Stimulated activated CD8-positive, alpha-beta memory T cell treated with anti-CD3 and anti-CD28 coated beads, Interleukin-4, amount 100 ng/mL, for 24 hours (primary cell): ENCODE results near the gene ZFAND3.

Source experiments
- DNase-seq: peaks from one replicate; pipeline ENCODE4 v3.0.0-alpha.2; 2020; ENCODE audit warnings: low read depth

ZFAND3 gene

GRCh38 chr6:37798436-37799262 is 20.9 kb upstream of the ZFAND3 start:
- DNase-seq, result no peak

DNA sequence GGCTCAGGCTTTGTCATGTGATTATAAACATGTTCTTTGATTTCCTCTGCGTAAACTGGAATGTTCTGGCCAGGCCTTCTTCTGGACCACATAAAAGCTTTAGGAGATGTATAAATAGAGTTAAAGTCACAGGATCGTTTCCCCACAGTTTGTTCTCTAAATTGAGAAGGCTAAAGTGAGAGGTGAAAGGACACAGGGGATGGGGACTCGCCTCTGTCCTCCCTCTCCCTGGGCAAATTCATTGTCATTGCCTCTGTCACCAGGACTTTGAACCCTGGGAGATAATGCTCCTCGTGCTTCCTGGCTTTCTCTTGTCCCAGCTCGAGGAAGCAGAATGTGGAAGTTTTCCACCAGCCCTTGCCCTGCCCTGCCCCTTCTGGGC is 20.3 kb upstream of the ZFAND3 start:
- no peak for DNase-seq

DNA sequence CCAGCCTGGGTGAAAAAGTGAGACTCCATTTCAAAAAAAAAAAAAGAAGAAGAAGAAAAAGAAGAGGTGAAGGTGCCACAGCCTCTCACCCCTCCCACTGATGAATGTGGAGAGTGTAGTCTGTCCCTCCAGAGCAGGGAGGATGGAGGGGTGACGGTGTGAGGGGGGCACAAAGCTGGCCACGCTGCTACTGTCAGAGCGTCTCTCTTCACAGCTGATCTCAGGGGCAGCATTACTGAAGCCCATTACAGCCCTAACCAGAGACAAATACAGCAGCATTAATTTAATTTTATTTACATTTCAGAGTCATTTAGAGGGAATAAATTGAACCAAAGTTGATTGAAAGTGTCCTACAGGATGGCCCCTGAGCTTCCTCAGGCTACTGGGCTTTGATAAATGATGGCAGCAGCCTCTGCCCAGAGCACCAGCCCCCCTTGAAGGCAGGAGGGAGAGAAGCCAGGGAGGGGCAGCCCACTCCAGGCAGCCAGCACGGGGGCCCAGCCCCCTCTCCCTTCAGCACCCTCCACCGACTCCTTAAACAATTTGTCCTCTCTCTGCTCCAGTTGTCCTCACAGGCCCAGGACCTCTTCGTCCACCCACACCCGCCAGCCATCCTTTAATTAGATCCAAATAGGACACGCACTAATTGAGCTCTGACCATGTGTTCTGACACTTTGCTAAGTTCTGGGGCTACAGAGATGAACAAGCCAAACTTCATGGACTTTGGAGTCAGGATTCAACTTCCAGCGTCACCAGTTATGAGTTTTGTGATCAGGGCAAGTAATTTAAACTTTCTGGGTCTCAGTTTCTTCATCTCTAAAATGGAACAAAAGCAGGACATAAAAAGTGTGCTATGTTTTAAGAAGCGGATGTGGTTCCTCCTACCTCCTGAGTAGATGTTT is 18.6 kb upstream of the ZFAND3 start:
- no peak for DNase-seq

DNA sequence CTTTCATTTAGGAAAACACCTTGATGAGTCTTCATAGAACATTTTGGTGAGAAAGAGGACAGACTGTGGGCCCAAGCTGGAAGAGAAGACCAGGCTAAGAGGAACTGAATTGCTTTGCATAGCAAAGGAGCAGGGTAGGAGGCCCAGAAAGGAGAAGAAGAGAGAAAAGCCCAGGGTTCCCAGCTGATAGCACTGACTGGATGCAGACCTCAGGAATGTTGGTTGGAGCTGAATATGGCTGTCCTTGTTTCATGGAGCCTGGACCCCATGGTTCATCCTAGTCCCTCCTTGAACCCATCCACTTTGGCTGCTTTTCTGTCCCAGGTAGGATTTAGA is 18.0 kb upstream of the ZFAND3 start:
- DNase-seq, result no peak

DNA sequence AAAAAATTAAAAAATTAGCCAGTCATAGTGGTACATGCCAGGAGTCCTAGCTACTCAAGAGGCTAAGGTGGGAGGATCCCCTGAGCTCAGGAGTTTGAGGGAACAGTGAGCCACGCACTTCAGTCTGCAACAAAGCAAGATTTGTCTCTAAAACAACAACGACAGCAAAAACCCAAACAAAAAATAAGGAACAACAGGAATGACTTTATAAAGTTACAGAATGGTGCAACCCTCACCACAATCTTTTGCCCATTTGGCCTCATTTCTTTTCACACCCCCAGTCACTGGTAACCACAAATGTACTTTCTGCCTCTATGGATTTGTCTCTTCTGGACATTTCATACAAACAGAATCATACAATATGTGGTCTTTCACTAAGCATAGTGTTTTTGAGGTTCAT is 16.7 kb upstream of the ZFAND3 start:
- no peak for DNase-seq

DNA sequence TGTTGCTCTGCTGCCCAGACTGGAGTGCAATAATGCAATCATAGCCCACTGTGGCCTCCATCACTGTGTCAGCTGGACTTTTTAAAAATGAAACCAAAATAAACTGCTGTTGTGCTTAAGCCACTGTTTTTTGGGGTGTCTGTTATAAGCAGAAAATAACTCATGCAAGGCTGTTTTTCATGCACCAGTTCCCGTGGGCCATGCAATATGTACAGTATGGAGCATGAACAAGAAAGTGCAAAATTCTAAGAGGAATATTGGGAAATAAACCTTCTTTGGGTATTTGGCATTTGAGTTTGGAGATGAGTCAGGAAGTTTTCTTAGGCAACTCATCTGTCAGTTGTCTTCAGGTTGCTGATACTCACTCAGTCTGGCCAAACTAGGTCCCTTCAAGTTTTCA is 14.9 kb upstream of the ZFAND3 start:
- DNase-seq, result no peak

DNA sequence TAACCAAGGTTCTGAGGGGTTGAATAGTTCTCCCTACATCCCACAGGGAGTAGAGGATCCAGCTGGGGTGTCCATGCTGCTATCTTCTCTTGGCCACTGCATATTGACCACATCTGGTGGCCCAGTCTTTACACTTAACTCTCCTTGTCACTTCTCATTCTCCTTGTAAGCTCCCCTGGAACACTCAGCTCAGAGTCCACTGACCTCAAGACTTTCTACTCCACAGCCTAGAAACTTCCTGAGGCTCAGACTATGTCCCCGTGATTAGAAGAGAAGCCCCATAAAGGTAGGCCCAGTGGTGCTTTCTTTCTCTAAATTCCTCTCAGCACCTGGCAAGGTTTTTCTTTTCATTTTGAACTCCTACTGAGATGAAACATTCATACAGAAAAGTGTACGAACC is 13.3 kb upstream of the ZFAND3 start:
- no peak for DNase-seq

GRCh38 chr6:37807656-37808055 is 11.9 kb upstream of the ZFAND3 start:
- DNase-seq, result no peak

DNA sequence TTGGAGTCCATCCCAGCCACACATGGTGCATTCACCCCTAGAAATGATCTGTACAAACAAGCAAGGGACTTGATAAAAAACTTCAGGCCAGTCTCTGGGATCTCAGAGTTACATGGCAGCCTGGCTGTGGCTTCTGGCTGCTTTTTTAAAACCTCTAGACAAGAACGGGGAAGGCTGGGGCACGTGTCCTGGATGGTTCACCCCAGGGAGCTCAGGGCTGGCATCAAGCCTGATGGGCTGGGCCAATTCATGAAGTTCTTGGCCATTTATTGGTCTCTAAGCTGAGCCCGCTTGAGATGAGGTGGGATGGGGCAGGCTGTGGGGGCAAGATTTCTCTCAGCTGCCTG is 10.4 kb upstream of the ZFAND3 start:
- no peak for DNase-seq

- no peak for DNase-seq
Measured at GRCh38 chr6:37812841-37813240, 6.7 kb upstream of the ZFAND3 start.

DNA sequence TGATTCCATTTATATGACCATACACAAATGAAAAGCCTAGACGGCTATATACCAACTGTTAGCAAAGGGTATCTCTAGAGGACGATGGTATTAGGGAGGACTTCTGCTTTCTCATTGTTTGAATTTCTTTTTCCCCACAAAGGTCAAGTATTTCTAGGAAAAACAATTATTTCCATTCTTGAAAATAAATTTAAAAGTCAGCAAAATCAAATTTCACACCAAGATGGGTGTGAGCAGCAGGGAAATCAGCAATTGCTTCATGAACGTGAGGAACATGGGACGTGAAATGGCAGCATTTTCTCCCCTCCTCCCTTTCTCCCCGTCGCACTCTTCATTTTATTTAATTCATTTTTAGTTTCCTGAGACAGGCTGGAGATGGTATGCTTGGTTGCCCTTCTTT is 5.2 kb upstream of the ZFAND3 start:
- no peak for DNase-seq

- no peak for DNase-seq
Measured at GRCh38 chr6:37816599-37817375, 2.7 kb upstream of the ZFAND3 start.

- peak; percentile 94 for DNase-seq
Measured at GRCh38 chr6:37818536-37819176, 871 bp upstream of the ZFAND3 start.

DNA sequence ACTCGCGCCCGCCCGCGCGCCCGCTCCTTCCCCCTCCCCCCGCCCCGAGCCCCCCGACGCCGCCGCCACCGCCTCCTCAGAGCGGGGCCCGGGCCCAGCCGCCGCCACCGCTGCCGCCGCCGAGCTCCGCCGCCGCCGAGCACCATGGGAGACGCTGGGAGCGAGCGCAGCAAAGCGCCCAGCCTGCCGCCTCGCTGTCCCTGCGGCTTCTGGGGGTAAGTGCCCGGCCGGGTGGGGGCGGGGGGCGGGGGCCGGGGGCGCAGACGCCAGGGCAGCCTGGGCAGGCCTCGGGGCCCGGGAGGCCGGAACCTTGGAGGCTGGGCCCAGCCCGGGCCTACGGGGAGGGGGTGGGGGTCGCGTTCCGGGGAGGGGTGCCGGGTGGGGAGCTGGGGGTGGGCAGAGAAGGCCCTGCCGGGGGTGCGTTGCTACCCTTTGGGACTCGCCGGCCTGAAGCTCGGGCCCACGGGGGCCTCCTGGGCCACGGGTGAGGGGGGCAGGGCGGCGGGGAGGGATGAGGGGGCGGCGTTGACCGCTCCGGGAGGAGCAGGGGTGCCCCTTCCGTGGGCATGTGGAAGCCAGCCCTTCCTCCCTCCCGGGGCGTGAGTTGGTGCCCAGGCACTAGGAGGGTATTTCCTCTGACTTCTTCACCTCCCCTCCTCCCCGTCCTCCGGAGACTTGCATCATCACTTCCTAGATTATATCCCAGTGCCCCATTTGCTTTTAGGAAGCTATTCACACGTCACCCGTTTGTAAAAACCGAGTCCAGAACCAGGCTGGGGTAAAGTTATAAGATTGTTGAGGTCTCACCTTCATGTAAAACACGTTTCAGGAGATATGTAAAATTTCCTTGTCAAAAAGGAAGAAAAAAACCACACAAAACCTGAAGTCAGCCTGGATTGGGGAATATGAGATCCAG is 533 bp downstream of the ZFAND3 start:
- peak; percentile 33 for DNase-seq

GRCh38 chr6:37820718-37821079 is 1.2 kb downstream of the ZFAND3 start:
- no peak for DNase-seq

DNA sequence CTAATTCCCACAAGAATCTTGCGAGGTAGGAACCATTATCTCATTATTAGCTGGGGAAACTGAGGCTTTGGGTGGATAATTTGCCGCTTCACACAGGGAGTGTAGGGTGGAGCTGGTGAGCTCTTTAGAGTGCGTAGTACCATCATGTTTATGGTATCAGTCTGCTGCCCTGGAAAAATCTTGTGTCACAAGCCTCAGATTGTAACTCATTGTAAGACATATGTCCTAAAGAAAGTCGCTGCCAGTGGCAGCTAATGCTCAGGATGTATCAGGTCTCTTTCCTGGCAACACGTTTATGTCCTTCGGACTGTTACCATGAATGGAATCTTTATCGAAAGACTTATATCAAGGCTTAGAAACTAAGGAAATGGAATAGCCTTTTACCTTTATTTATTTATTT is 1.9 kb downstream of the ZFAND3 start:
- DNase-seq, result no peak

DNA sequence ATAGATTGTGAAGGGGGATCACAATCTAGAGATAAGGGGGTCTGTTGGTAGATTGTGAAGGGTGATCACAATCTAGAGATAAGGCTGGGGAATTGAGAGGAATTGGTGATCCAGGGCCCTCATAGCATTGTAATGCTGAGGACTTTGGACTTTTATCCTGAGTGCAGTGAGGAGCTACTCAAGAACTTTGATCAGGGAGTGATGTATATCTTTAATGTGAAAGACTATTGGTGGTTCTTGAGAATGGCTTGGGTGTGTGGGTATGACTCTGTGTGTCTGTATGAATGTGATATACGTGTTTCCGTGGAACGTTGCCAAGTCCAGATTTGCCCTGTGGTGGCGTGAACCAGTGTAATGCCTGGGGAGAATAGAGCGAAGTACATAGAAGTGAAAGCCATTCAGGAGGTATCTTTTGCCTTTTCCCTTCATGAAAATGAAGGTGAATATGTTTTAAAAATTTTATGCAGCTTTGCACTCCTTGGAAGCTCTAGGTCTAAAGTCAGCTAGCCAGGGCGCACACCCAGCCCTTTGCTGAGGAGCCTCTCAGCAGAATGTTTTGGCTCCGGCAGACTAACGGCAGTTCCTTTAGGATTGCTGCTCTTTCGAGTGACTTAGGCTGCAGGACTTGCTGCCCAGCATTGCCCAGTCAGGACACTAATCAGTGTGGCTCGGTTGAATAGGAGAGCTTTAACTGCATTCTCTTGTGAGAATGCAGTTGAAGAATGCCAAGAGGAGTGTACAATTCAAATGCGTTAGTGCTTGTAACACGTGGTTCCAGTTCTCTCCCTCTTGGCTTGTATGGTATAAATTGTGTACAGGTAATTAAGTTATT is 3.5 kb downstream of the ZFAND3 start:
- DNase-seq, result peak; percentile 18

- no peak for DNase-seq
Measured at GRCh38 chr6:37824170-37824569, 4.6 kb downstream of the ZFAND3 start.

DNA sequence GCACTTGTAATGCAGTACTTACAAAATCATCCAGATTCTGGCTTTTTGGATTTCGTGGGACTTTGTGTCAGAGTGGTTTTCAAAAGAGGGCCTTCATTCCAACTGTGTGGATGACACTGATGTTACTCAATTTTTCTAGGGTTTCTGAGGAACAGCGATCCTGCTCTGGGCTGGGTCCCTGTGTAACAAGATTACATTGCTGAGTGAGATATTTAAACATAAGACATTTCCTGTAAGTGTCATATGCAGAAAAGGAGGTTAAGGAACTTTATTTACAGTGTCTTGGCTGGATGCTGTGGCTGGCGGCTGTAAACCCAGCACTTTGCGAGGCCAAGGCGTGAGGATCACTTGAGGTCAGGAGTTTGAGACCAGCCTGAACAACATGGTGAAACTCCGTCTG is 6.7 kb downstream of the ZFAND3 start:
- no peak for DNase-seq

GRCh38 chr6:37826993-37827392 is 7.5 kb downstream of the ZFAND3 start:
- DNase-seq, result no peak
